Muscle layer of colon (tissue), 2 donors: Measurements from ENCODE around the gene PTPRD.
"Not testable (repeated sequence)": the region's sequence is repeated elsewhere in the genome, so short reads cannot be mapped to it uniquely, and the experiment has no call there.

ENCODE experiments used
- H3K27ac ChIP-seq: one replicate; pipeline ENCODE4 v1.7.0; 2013; ENCODE audit warnings: low read depth, mild to moderate bottlenecking, low read length, moderate library complexity
- H3K27me3 ChIP-seq, 2 donors: one replicate each; pipeline ENCODE4 v1.7.0; 2013; ENCODE audit warnings: low read length in 2 of 2, mild to moderate bottlenecking in 2 of 2; ENCODE audit not compliant: insufficient read depth in 2 of 2, control insufficient read depth in 1 of 2
- H3K36me3 ChIP-seq: one replicate; pipeline ENCODE4 v1.7.0; 2013; ENCODE audit warnings: mild to moderate bottlenecking, low read length; ENCODE audit not compliant: insufficient read depth
- H3K4me1 ChIP-seq: one replicate; pipeline ENCODE4 v1.7.0; 2013; ENCODE audit warnings: mild to moderate bottlenecking, low read length; ENCODE audit not compliant: insufficient read depth
- H3K4me3 ChIP-seq, 2 donors: one replicate each; pipeline ENCODE4 v1.7.0; 2013; ENCODE audit warnings: low read length in 2 of 2, low read depth in 1 of 2, mild to moderate bottlenecking in 1 of 2, moderate library complexity in 1 of 2
- H3K9ac ChIP-seq: one replicate; pipeline ENCODE4 v1.7.0; 2013; ENCODE audit warnings: low read length
- H3K9me3 ChIP-seq: one replicate; pipeline ENCODE4 v1.7.0; 2013; ENCODE audit warnings: mild to moderate bottlenecking, low read length
- donor health status: abdominal sarcoma.
- donor health status: Adenocarcinoma of cecum.

Gene PTPRD

GRCh38 chr9:9950813-9951212 lies 662.0 kb downstream of the PTPRD start:
- Histone ChIP-seq H3K4me3 (no peak overlapping the region), H3K27ac (no peak overlapping the region), H3K9ac (no peak overlapping the region), H3K9me3 (no peaks in the 10 kb centered on the region), H3K36me3 (no peaks in the 10 kb centered on the region), H3K27me3 (no peaks in the 10 kb centered on the region), H3K4me1 (no peaks in the 10 kb centered on the region)

- Histone ChIP-seq H3K27me3 (no peaks in the 10 kb centered on the region), H3K4me1 (no peaks in the 10 kb centered on the region), H3K4me3 (no peak overlapping the region), H3K9ac (no peak overlapping the region), H3K27ac (no peak overlapping the region), H3K9me3 (no peaks in the 10 kb centered on the region), H3K36me3 (no peaks in the 10 kb centered on the region)
Observed at GRCh38 chr9:9949978-9950377, 662.8 kb downstream of the PTPRD start.

GRCh38 chr9:9949368-9949767 lies 663.4 kb downstream of the PTPRD start:
- Histone ChIP-seq H3K4me3 (no peak overlapping the region), H3K27ac (no peak overlapping the region), H3K9me3 (no peaks in the 10 kb centered on the region), H3K4me1 (no peaks in the 10 kb centered on the region), H3K27me3 (no peaks in the 10 kb centered on the region), H3K36me3 (no peaks in the 10 kb centered on the region), H3K9ac (no peak overlapping the region)

GRCh38 chr9:9945966-9946365 lies 666.8 kb downstream of the PTPRD start:
- Histone ChIP-seq H3K27me3 (no peaks in the 10 kb centered on the region), H3K4me1 (no peaks in the 10 kb centered on the region), H3K4me3 (no peak overlapping the region), H3K9ac (no peak overlapping the region), H3K36me3 (no peaks in the 10 kb centered on the region), H3K9me3 (no peaks in the 10 kb centered on the region), H3K27ac (no peak overlapping the region)

GRCh38 chr9:9942764-9943424 lies 669.9 kb downstream of the PTPRD start:
- H3K9me3 ChIP-seq: no peaks in the 10 kb centered on the region
- no peak overlapping the region for H3K4me3 ChIP-seq
- H3K9ac ChIP-seq: no peak overlapping the region
- no peak overlapping the region for H3K27ac ChIP-seq
- no peaks in the 10 kb centered on the region for H3K4me1 ChIP-seq
- no peaks in the 10 kb centered on the region for H3K36me3 ChIP-seq
- no peaks in the 10 kb centered on the region for H3K27me3 ChIP-seq

GRCh38 chr9:9938432-9938831 lies 674.4 kb downstream of the PTPRD start:
- Histone ChIP-seq H3K27me3 (no peaks in the 10 kb centered on the region), H3K27ac (no peak overlapping the region), H3K9ac (no peak overlapping the region), H3K4me3 (no peak overlapping the region), H3K9me3 (no peaks in the 10 kb centered on the region), H3K4me1 (no peaks in the 10 kb centered on the region), H3K36me3 (no peaks in the 10 kb centered on the region)

GRCh38 chr9:9931464-9931863 lies 681.3 kb downstream of the PTPRD start:
- H3K4me1 ChIP-seq, H3K9me3 ChIP-seq, H3K36me3 ChIP-seq, H3K9ac ChIP-seq, H3K27ac ChIP-seq, H3K27me3 ChIP-seq, H3K4me3 ChIP-seq: not testable (repeated sequence)

- Histone ChIP-seq H3K9me3 (no peaks in the 10 kb centered on the region), H3K36me3 (no peaks in the 10 kb centered on the region), H3K27ac (no peak overlapping the region), H3K4me1 (no peaks in the 10 kb centered on the region), H3K4me3 (no peak overlapping the region), H3K9ac (no peak overlapping the region), H3K27me3 (no peaks in the 10 kb centered on the region)
Observed at GRCh38 chr9:9924376-9924775, 688.4 kb downstream of the PTPRD start.

- Histone ChIP-seq H3K9ac (no peak overlapping the region), H3K4me1 (no peaks in the 10 kb centered on the region)
Observed at GRCh38 chr9:9921805-9922204, 691.0 kb downstream of the PTPRD start.

GRCh38 chr9:9920425-9921060 lies 692.3 kb downstream of the PTPRD start:
- H3K4me3 ChIP-seq: no peak overlapping the region
- no peaks in the 10 kb centered on the region for H3K36me3 ChIP-seq
- no peak overlapping the region for H3K9ac ChIP-seq
- H3K4me1 ChIP-seq: no peaks in the 10 kb centered on the region
- no peaks in the 10 kb centered on the region for H3K9me3 ChIP-seq
- H3K27me3 ChIP-seq: no peaks in the 10 kb centered on the region
- H3K27ac ChIP-seq: no peak overlapping the region

More at GRCh38 chr9:9921805-9922204, 691.0 kb downstream of the PTPRD start:
- no peak overlapping the region for H3K27ac ChIP-seq
- no peak overlapping the region for H3K4me3 ChIP-seq
- no peaks in the 10 kb centered on the region for H3K27me3 ChIP-seq
- H3K36me3 ChIP-seq: no peaks in the 10 kb centered on the region
- no peaks in the 10 kb centered on the region for H3K9me3 ChIP-seq

GRCh38 chr9:9919174-9919775 lies 693.5 kb downstream of the PTPRD start:
- H3K4me3 ChIP-seq: no peak overlapping the region
- H3K27me3 ChIP-seq: no peaks in the 10 kb centered on the region
- H3K27ac ChIP-seq: no peak overlapping the region
- no peak overlapping the region for H3K9ac ChIP-seq
- H3K4me1 ChIP-seq: no peaks in the 10 kb centered on the region
- H3K9me3 ChIP-seq: no peaks in the 10 kb centered on the region
- no peaks in the 10 kb centered on the region for H3K36me3 ChIP-seq

GRCh38 chr9:9917400-9917799 lies 695.4 kb downstream of the PTPRD start:
- no peaks in the 10 kb centered on the region for H3K9me3 ChIP-seq
- H3K27me3 ChIP-seq: no peaks in the 10 kb centered on the region
- no peak overlapping the region for H3K27ac ChIP-seq
- H3K4me1 ChIP-seq: no peaks in the 10 kb centered on the region
- H3K9ac ChIP-seq: no peak overlapping the region
- H3K4me3 ChIP-seq: no peak overlapping the region
- no peaks in the 10 kb centered on the region for H3K36me3 ChIP-seq
